GM23338 (cell line): ENCODE results near the gene NUP98. TPM values are rescaled to one million over a fixed set of nuclear protein-coding genes. Genes with fewer than 3 reads are reported as not detected.

Experiments used
- ATAC-seq: fragments of 200-7000 bp; cut with Tn5 transposase; 3 replicates; pipeline ENCODE4 v1.9.1; 2020
- DNase-seq: peaks from one replicate; pipeline ENCODE4 v3.0.0-alpha.2; 2015; ENCODE audit warnings: low spot score
- H2AFZ ChIP-seq: fragments of 200-600 bp; sonication (generic); 2 replicates; pipeline ENCODE4 v1.8.0; 2016; ENCODE audit warnings: antibody characterized with exemption, mild to moderate bottlenecking, moderate library complexity
- H3F3A ChIP-seq: fragments of 200-600 bp; sonication (generic); replicated peaks from 2 replicates; pipeline ENCODE4 v1.8.0; 2017; ENCODE audit warnings: antibody characterized with exemption, mixed run types, low read depth
- H3K27ac ChIP-seq: fragments of 200-600 bp; sonication (generic); 2 replicates; pipeline ENCODE4 v1.6.1; 2016; ENCODE audit warnings: low read depth
- H3K27me3 ChIP-seq: fragments of 200-600 bp; sonication (generic); 2 replicates; pipeline ENCODE4 v1.8.0; 2016; ENCODE audit warnings: mild to moderate bottlenecking, mixed run types, moderate library complexity; ENCODE audit not compliant: insufficient read depth
- H3K36me3 ChIP-seq: fragments of 200-600 bp; sonication (generic); 2 replicates; pipeline ENCODE4 v1.8.0; 2016; ENCODE audit warnings: mild to moderate bottlenecking; ENCODE audit not compliant: insufficient read depth
- H3K4me1 ChIP-seq: fragments of 200-600 bp; sonication (generic); 2 replicates; pipeline ENCODE4 v1.8.0; 2016; ENCODE audit warnings: mild to moderate bottlenecking, moderate library complexity; ENCODE audit not compliant: insufficient read depth
- H3K4me2 ChIP-seq: fragments of 200-600 bp; sonication (generic); 2 replicates; pipeline ENCODE4 v1.7.1; 2017; ENCODE audit warnings: mixed run types
- H3K4me3 ChIP-seq: fragments of 200-600 bp; sonication (generic); 2 replicates; pipeline ENCODE4 v1.6.1; 2016; ENCODE audit warnings: mixed run types
- H3K79me2 ChIP-seq: fragments of 200-600 bp; sonication (generic); replicated peaks from 2 replicates; pipeline ENCODE4 v1.8.0; 2017; ENCODE audit warnings: mild to moderate bottlenecking; ENCODE audit not compliant: insufficient read depth
- H3K9me2 ChIP-seq: fragments of 200-600 bp; sonication (generic); 2 replicates; pipeline ENCODE4 v1.8.0; 2017; ENCODE audit not compliant: insufficient read depth
- H4K20me1 ChIP-seq: fragments of 200-600 bp; sonication (generic); replicated peaks from 2 replicates; pipeline ENCODE4 v1.8.0; 2017; ENCODE audit warnings: mild to moderate bottlenecking; ENCODE audit not compliant: insufficient read depth
- H3K27ac Mint-ChIP-seq: 2 replicates; pipeline ENCODE4 v1.8.0; 2020; ENCODE audit warnings: inconsistent platforms, mild to moderate bottlenecking, moderate library complexity, mixed read lengths
- H3K27me3 Mint-ChIP-seq: 3 replicates; pipeline ENCODE4 v1.8.0; 2022; ENCODE audit warnings: low read depth, mild to moderate bottlenecking, moderate library complexity, mixed read lengths, inconsistent platforms; ENCODE audit not compliant: insufficient read depth, poor library complexity
- H3K36me3 Mint-ChIP-seq: 3 replicates; pipeline ENCODE4 v1.8.0; 2021; ENCODE audit warnings: low read depth, mild to moderate bottlenecking, inconsistent platforms, moderate library complexity, mixed read lengths
- H3K4me1 Mint-ChIP-seq: 3 replicates; pipeline ENCODE4 v1.8.0; 2020; ENCODE audit warnings: mild to moderate bottlenecking, inconsistent platforms, mixed read lengths
- H3K4me3 Mint-ChIP-seq: 3 replicates; pipeline ENCODE4 v1.8.0; 2021; ENCODE audit warnings: moderate library complexity, mild to moderate bottlenecking, inconsistent platforms, mixed read lengths
- H3K9me3 Mint-ChIP-seq: 3 replicates; pipeline ENCODE4 v1.8.0; 2020; ENCODE audit warnings: moderate library complexity, mild to moderate bottlenecking, inconsistent platforms, mixed read lengths
- CREB1 ChIP-seq: fragments of 250-450 bp; sonication (Bioruptor Pico); IDR thresholded peaks from 2 replicates; pipeline ENCODE4 v1.5.0; 2020; ENCODE audit warnings: low read depth, mild to moderate bottlenecking, moderate library complexity
- CTCF ChIP-seq, 2 experiments: fragments of 200-600 bp in 1 of 2; sonication (generic) in 1 of 2; conservative IDR thresholded peaks; 2 replicates each; pipeline versions ENCODE4 v1.5.1 to v1.6.1; 2016 to 2017; ENCODE audit warnings: antibody characterized with exemption in 2 of 2, low read depth in 2 of 2, mild to moderate bottlenecking in 2 of 2, moderate library complexity in 1 of 2
- ETS1 ChIP-seq: IDR thresholded peaks from 2 replicates; pipeline ENCODE4 v1.6.1; 2016; ENCODE audit warnings: antibody characterized with exemption
- EZH2 ChIP-seq: fragments of 200-600 bp; sonication (generic); IDR thresholded peaks from one replicate; pipeline ENCODE4 v1.8.0; 2017; ENCODE audit warnings: antibody characterized with exemption, mild to moderate bottlenecking, low read depth; ENCODE audit not compliant: unreplicated experiment
- EZH2phosphoT487 ChIP-seq: fragments of 200-600 bp; sonication (generic); IDR thresholded peaks from one replicate; pipeline ENCODE4 v1.8.1; 2018; ENCODE audit warnings: antibody characterized with exemption; ENCODE audit not compliant: unreplicated experiment
- JUNB ChIP-seq: IDR thresholded peaks from one replicate; pipeline ENCODE4 v1.6.1; 2016; ENCODE audit warnings: antibody characterized with exemption; ENCODE audit not compliant: unreplicated experiment
- NANOG ChIP-seq: IDR thresholded peaks from 2 replicates; pipeline ENCODE4 v1.6.1; 2016; ENCODE audit warnings: antibody characterized with exemption, borderline replicate concordance
- POLR2AphosphoS5 ChIP-seq: IDR thresholded peaks from 2 replicates; pipeline ENCODE4 v1.6.1; 2016; ENCODE audit warnings: antibody characterized with exemption, low read depth
- REST ChIP-seq: IDR thresholded peaks from one replicate; pipeline ENCODE4 v1.6.1; 2018; ENCODE audit warnings: antibody characterized with exemption; ENCODE audit not compliant: unreplicated experiment
- STAT1 ChIP-seq: IDR thresholded peaks from one replicate; pipeline ENCODE4 v1.6.1; 2016; ENCODE audit warnings: antibody characterized with exemption; ENCODE audit not compliant: unreplicated experiment
- ZNF114 ChIP-seq: fragments of 250-450 bp; sonication (Bioruptor Pico); IDR thresholded peaks from 2 replicates; pipeline ENCODE4 v1.5.0; 2020; ENCODE audit warnings: mild to moderate bottlenecking, moderate library complexity
- ZNF331 ChIP-seq: fragments of 250-450 bp; sonication (Bioruptor Pico); IDR thresholded peaks from 2 replicates; pipeline ENCODE4 v1.5.0; 2020; ENCODE audit warnings: low read depth, mild to moderate bottlenecking, moderate library complexity
- ZNF462 ChIP-seq: fragments of 250-450 bp; sonication (Bioruptor Pico); IDR thresholded peaks from 2 replicates; pipeline ENCODE4 v1.5.0; 2020; ENCODE audit warnings: mild to moderate bottlenecking, moderate library complexity
- polyA plus RNA-seq: library from polyadenylated mRNA; unstranded; fragments of >200 nt; fragmentation: Nextera tagmentation; extraction: Ambion mirVana; gene quantifications from 2 replicates; pipeline ENCODE4 v1.2.1, GENCODE V29; 2016
- total RNA-seq: library from RNA; depleted of rRNA; stranded (reverse); fragments of >200 nt; shearing (Covaris generic); gene quantifications from 2 replicates; pipeline ENCODE4 v1.2.3, GENCODE V29; 2014

The NUP98 gene
- total and polyA plus RNA-seq, 2 experiments from 2014 or later = 23.9 to 174 TPM

- peak overlapping the region; percentile 86 for H2AFZ ChIP-seq
- H3K79me2 ChIP-seq = no peaks in the 10 kb centered on the region
- no peaks in the 10 kb centered on the region for H4K20me1 ChIP-seq
- no peaks in the 10 kb centered on the region for H3K36me3 ChIP-seq
- Mint-ChIP-seq H3K4me1 (peaks cover 9% of the 10 kb centered on the region; the same call in 2 of the 3 replicates), H3K27ac (peak overlapping the region; percentile 97), H3K27me3 (peaks cover 33% of the 10 kb centered on the region), H3K9me3 (peaks cover 24% of the 10 kb centered on the region), H3K36me3 (peaks cover 18% of the 10 kb centered on the region), H3K4me3 (peak overlapping the region; percentile 88)
- peak overlapping the region; percentile 94 for H3K4me2 ChIP-seq
- ATAC-seq (peak; percentile 87), DNase-seq (peak; percentile 97)
- TF ChIP-seq ZNF114 (CRISPR knock-in tag) (no peak), REST (no peak), ZNF462 (no peak), POLR2AphosphoS5 (peak; percentile 51), CTCF (conservative IDR thresholded peaks at IDR 0.05; ENCODE audit: low read depth in 2 of 2) (no peak), ETS1 (0 out of 2 replicates have a peak, but pooled peaks have one; percentile 21), JUNB (peak; percentile 88), NANOG (no peak), EZH2phosphoT487 (no peak), CREB1 (0 out of 2 replicates have a peak, but pooled peaks have one; percentile 7), ZNF331 (CRISPR knock-in tag) (no peak), STAT1 (no peak), EZH2 (no peak)
- H3K4me1 ChIP-seq = no peaks in the 10 kb centered on the region; the same call in 1 of the 2 replicates
- peak overlapping the region; percentile 98 for H3K27ac ChIP-seq
- H3K27me3 ChIP-seq = peaks cover 8% of the 10 kb centered on the region; the same call in 1 of the 2 replicates
- H3K9me2 ChIP-seq = no peaks in the 10 kb centered on the region
- peak overlapping the region; percentile 57 for H3K4me3 ChIP-seq
- peaks cover 12% of the 10 kb centered on the region; the same call in 1 of the 2 replicates for H3F3A ChIP-seq
Measured at GRCh38 chr11:3642071-3642951, 155.0 kb downstream of the NUP98 start.
